ENCODE measurements around the gene SLC7A8.
"Not testable (repeated sequence)": the region's sequence is repeated elsewhere in the genome, so short reads cannot be mapped to it uniquely, and the experiment has no call there.

Gene SLC7A8

DNA sequence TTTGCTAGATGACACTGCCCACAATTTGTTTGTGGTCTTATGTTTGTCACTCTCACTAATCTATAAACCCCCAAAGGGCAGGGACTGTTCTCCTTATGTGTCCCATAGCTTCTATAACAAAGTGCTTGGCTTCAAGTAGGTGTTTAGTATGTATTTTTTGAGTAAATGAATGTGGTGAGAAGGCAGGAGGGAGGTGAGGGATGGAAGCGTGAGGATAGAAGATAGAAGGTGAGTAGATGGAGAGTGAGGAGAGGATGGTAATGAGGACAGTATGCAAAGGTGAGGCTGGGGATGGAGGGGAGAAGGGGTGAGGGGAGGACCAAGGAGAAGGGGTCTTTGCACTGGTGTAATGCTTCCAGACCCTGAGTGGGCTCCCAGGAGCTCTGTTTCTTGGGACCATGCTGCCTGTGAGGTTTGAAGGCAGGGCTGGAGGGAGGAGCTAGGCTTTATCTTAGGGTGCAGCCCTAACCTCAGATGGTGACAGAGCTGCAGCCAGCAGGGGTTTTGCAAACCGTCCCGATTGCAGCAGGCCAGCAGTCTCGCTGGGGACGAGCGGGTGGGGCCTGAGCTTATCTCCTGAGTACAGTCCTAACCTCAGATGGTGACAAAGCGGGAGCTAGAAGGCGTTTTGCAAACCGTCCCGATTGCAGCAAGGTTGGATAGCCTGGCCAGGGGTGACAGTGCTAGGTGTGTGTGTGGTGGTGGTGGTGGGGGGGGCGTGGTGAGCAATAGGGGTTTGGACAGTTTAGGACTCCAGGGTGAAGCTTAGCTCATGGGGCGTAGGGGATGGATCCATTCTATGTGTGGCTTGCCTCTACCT lies 70.9 kb downstream of the SLC7A8 start:
- H3K4me3 ChIP-seq (ENCODE audit: low read depth, low read length): no peak overlapping the region
- DNase-seq (ENCODE audit: low read depth): no peak
- TF ChIP-seq, protein P1, sequence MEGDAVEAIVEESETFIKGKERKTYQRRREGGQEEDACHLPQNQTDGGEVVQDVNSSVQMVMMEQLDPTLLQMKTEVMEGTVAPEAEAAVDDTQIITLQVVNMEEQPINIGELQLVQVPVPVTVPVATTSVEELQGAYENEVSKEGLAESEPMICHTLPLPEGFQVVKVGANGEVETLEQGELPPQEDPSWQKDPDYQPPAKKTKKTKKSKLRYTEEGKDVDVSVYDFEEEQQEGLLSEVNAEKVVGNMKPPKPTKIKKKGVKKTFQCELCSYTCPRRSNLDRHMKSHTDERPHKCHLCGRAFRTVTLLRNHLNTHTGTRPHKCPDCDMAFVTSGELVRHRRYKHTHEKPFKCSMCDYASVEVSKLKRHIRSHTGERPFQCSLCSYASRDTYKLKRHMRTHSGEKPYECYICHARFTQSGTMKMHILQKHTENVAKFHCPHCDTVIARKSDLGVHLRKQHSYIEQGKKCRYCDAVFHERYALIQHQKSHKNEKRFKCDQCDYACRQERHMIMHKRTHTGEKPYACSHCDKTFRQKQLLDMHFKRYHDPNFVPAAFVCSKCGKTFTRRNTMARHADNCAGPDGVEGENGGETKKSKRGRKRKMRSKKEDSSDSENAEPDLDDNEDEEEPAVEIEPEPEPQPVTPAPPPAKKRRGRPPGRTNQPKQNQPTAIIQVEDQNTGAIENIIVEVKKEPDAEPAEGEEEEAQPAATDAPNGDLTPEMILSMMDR (IDR thresholded peaks at IDR 0.05; ENCODE audit: control insufficient read depth, extremely low read depth, insufficient read depth): no peak

- TF ChIP-seq, protein P1 (IDR thresholded peaks at IDR 0.05; ENCODE audit: control insufficient read depth, extremely low read depth, insufficient read depth): no peak
- no peak for DNase-seq (ENCODE audit: low read depth)
- no peak overlapping the region for H3K4me3 ChIP-seq (ENCODE audit: low read depth, low read length)
Measured at GRCh38 chr14:23110579-23111365, 72.7 kb downstream of the SLC7A8 start.

DNA sequence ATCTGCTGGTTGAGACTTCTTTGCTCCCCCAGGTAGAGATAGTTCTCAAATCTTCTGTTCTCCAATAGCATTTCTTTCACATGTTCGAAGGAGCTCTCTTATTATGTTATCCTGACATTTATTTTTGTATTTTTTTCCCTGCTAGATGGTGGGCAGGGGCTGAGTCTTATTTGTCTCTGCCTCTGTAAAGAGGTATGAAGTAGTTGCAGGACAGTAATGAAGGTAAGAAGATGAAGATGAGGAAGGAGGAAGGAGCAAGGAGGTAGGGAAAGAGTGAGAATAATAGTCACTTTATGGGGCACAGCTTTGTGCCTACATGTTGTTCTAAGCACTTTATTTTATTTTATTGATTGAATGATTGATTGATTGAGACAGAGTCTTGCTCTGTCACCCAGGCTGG lies 73.7 kb downstream of the SLC7A8 start:
- no peak for DNase-seq (ENCODE audit: low read depth)
- TF ChIP-seq, protein P1 (IDR thresholded peaks at IDR 0.05; ENCODE audit: control insufficient read depth, extremely low read depth, insufficient read depth): no peak
- H3K4me3 ChIP-seq (ENCODE audit: low read depth, low read length): no peak overlapping the region

DNA sequence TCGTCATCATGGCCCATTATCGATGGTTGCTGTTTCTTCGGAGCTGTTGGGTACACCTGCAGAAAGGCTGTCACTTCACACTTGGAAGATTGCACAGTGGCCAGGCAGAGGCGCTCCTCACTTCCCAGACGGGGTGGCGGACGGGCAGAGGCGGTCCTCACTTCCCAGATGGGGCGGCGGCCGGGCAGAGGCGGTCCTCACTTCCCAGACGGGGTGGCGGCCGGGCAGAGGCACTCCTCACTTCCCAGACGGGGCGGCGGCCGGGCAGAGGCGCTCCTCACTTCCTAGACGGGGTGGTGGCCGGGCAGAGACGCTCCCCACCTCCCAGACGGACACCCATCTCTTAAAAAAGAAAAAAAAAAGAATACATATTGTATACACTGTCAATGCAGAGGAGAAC lies 75.3 kb downstream of the SLC7A8 start:
- not testable (repeated sequence) for H3K4me3 ChIP-seq (ENCODE audit: low read depth, low read length); DNase-seq (ENCODE audit: low read depth)

- not testable (repeated sequence) for DNase-seq (ENCODE audit: low read depth); H3K4me3 ChIP-seq (ENCODE audit: low read depth, low read length)
Measured at GRCh38 chr14:23107620-23108019, 75.8 kb downstream of the SLC7A8 start.

DNA sequence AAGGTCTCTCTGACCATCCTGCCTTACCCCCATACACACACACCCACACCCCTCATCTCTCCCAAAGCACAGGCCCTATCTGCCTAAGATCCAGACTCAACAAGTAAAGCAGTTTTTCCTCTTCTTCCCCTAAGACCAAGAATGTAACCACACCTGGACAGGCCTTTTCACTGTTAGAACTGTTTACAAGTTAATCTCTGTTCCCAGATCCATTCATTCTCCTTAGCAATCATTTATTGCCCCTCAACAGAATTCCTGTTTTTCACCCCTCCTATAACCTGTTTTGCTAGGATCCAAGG lies 76.8 kb downstream of the SLC7A8 start:
- H3K4me3 ChIP-seq (ENCODE audit: low read depth, low read length): no peak overlapping the region
- DNase-seq (ENCODE audit: low read depth): no peak
- TF ChIP-seq, protein P1 (IDR thresholded peaks at IDR 0.05; ENCODE audit: control insufficient read depth, extremely low read depth, insufficient read depth): no peak

GRCh38 chr14:23105348-23105824 lies 78.1 kb downstream of the SLC7A8 start:
- no peak for DNase-seq (ENCODE audit: low read depth)
- TF ChIP-seq, protein P1 (IDR thresholded peaks at IDR 0.05; ENCODE audit: control insufficient read depth, extremely low read depth, insufficient read depth): no peak
- no peak overlapping the region for H3K4me3 ChIP-seq (ENCODE audit: low read depth, low read length)

Data from LNCaP clone FGC (cell line).